HFFc6 (cell line): ENCODE measurements around the gene YY2. TPM values are rescaled to one million over a fixed set of nuclear protein-coding genes. Genes with fewer than 3 reads are reported as not detected.
"Not testable (repeated sequence)": the region's sequence is repeated elsewhere in the genome, so short reads cannot be mapped to it uniquely, and the experiment has no call there.

Experiments
- DNase-seq: peaks from one replicate; pipeline ENCODE4 v3.0.0-alpha.2; 2018
- H3K27ac Mint-ChIP-seq: 2 replicates; pipeline ENCODE4 v1.8.0; 2020; ENCODE audit warnings: mild to moderate bottlenecking, mixed read lengths
- H3K27me3 Mint-ChIP-seq: 2 replicates; pipeline ENCODE4 v1.8.0; 2021; ENCODE audit warnings: mild to moderate bottlenecking, moderate library complexity, mixed read lengths; ENCODE audit not compliant: insufficient read depth
- H3K36me3 Mint-ChIP-seq: 2 replicates; pipeline ENCODE4 v1.8.0; 2021; ENCODE audit warnings: low read depth, mixed read lengths
- H3K4me1 Mint-ChIP-seq: 2 replicates; pipeline ENCODE4 v1.8.0; 2020; ENCODE audit warnings: low read depth, mixed read lengths
- H3K4me3 Mint-ChIP-seq: 2 replicates; pipeline ENCODE4 v1.8.0; 2020; ENCODE audit warnings: mild to moderate bottlenecking, moderate library complexity, mixed read lengths
- H3K9me3 Mint-ChIP-seq: 2 replicates; pipeline ENCODE4 v1.8.0; 2020; ENCODE audit warnings: mild to moderate bottlenecking, mixed read lengths
- total RNA-seq, 6 experiments: library from RNA; stranded (reverse); fragmentation: NEBNext Ultra II Directional; extraction: Animal tissue kit (Norgen Biotek cat#: 25700); gene quantifications; 2 replicates in 1 of 6; 3 replicates in 5 of 6; pipeline ENCODE4 v1.2.3, GENCODE V29; 2021
- TF ChIP-seq, protein P1 (sequence below): fragments of 200-600 bp; sonication (generic); IDR thresholded peaks from 2 replicates; pipeline ENCODE4 v1.5.0; 2021; ENCODE audit warnings: antibody characterized with exemption, mild to moderate bottlenecking

YY2 gene
- total RNA-seq, 6 experiments from 2014 or later: 2.9 to 3.6 (median 3.3) TPM

GRCh38 chrX:21816136-21816535 lies 39.7 kb upstream of the YY2 start:
- Mint-ChIP-seq H3K27ac (no peak overlapping the region), H3K9me3 (no peaks in the 10 kb centered on the region), H3K4me1 (no peaks in the 10 kb centered on the region), H3K36me3 (no peaks in the 10 kb centered on the region), H3K4me3 (no peak overlapping the region), H3K27me3 (peaks cover 14% of the 10 kb centered on the region; the same call in 1 of the 2 replicates)
- no peak for DNase-seq
- TF ChIP-seq, protein P1, sequence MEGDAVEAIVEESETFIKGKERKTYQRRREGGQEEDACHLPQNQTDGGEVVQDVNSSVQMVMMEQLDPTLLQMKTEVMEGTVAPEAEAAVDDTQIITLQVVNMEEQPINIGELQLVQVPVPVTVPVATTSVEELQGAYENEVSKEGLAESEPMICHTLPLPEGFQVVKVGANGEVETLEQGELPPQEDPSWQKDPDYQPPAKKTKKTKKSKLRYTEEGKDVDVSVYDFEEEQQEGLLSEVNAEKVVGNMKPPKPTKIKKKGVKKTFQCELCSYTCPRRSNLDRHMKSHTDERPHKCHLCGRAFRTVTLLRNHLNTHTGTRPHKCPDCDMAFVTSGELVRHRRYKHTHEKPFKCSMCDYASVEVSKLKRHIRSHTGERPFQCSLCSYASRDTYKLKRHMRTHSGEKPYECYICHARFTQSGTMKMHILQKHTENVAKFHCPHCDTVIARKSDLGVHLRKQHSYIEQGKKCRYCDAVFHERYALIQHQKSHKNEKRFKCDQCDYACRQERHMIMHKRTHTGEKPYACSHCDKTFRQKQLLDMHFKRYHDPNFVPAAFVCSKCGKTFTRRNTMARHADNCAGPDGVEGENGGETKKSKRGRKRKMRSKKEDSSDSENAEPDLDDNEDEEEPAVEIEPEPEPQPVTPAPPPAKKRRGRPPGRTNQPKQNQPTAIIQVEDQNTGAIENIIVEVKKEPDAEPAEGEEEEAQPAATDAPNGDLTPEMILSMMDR: no peak

DNA sequence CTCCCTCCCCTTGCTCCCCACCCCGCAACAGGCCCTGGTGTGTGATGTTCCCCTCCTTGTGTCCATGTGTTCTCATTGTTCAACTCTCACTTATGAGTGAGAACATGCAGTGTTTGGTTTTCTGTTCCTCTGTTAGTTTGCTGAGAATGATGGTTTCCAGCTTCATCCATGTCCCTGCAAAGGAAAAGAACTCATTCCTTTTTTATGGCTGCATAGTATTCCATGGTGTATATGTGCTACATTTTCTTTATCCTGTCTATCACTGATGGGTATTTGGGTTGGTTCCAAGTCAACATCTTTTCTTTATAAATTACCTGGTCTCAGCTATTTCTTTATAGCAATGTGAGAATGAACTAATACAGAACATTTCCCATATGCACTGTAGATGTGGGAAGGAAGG lies 35.6 kb upstream of the YY2 start:
- not testable (repeated sequence) for H3K4me1 Mint-ChIP-seq, H3K36me3 Mint-ChIP-seq, H3K27me3 Mint-ChIP-seq, H3K27ac Mint-ChIP-seq, DNase-seq, H3K4me3 Mint-ChIP-seq, H3K9me3 Mint-ChIP-seq

DNA sequence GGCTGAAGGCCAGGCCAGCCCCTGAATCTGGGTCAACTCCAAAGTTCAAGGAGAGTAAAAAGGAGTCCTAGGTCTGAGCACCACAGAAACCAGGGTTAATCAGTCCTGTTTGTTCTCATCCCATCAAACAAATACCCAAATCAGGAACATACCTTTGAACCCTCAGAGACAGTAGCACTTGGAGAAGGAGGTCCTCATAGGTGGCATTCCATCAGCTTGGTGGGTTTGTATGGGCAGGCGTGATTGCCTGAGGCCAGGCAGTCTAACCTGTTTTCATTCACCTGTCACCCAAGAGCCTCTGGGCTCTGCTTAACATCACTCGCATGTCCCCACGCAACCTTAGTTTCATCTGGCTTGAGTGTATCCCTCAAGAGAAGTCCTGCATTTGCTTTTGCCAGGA lies 33.9 kb upstream of the YY2 start:
- Mint-ChIP-seq H3K4me1 (no peaks in the 10 kb centered on the region), H3K27ac (no peak overlapping the region), H3K4me3 (no peak overlapping the region), H3K9me3 (no peaks in the 10 kb centered on the region), H3K27me3 (peaks cover 5% of the 10 kb centered on the region; the same call in 1 of the 2 replicates), H3K36me3 (no peaks in the 10 kb centered on the region)
- DNase-seq: no peak
- TF ChIP-seq, protein P1: no peak

DNA sequence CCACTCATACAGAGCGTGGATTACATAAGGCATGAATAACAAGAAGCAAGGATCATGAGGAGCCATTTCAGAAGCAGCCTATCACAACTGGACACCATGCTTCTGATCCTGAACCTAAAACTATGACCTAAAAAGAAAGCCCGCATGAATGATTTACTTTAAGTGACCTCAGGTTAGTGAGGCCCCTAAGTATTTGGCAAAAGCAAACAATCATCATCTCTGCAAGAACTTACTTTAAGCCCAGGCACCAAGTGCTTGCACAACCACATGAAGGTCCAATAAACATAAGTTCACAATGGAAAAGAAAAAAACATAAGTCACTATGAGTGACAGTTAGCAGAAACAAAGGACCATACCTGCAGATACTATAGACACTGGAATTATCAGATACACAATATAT lies 24.3 kb upstream of the YY2 start:
- Mint-ChIP-seq H3K36me3 (no peaks in the 10 kb centered on the region), H3K4me1 (no peaks in the 10 kb centered on the region), H3K27ac (no peak overlapping the region), H3K9me3 (no peaks in the 10 kb centered on the region), H3K27me3 (peaks cover 2% of the 10 kb centered on the region), H3K4me3 (no peak overlapping the region)
- DNase-seq: no peak
- TF ChIP-seq, protein P1: no peak

- Mint-ChIP-seq H3K4me1 (peaks cover 6% of the 10 kb centered on the region), H3K9me3 (no peaks in the 10 kb centered on the region)
- DNase-seq: no peak
These were observed 18.7 kb upstream of the YY2 start for GRCh38 chrX:21837056-21837455.

DNA sequence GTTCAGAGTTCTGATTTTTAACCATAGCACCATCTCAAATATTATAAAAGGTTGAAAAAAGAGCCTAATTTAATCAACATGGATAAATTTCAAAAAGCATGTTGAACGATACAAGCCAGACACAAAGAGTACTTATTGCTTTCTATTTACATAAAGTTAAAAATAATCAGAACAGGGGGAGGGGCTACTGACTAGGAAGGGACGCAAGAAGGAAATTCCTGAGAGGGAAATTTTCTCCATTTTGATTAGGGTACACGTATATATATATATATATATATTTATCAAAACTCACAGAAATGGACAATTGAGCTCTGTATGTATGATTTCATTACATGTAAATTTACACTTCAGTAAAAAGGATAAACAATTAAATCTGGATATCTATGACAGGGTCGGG lies 16.9 kb upstream of the YY2 start:
- Mint-ChIP-seq H3K27ac (peak overlapping the region; percentile 87), H3K36me3 (0 out of 2 replicates have a peak, but pooled peaks cover 7% of the 10 kb centered on the region), H3K4me1 (peaks cover 6% of the 10 kb centered on the region), H3K9me3 (no peaks in the 10 kb centered on the region), H3K4me3 (peak overlapping the region; percentile 94), H3K27me3 (peaks cover 2% of the 10 kb centered on the region; the same call in 1 of the 2 replicates)
- DNase-seq: no peak
- TF ChIP-seq, protein P1: no peak

More at GRCh38 chrX:21837056-21837455, 18.7 kb upstream of the YY2 start:
- Mint-ChIP-seq H3K36me3 (0 out of 2 replicates have a peak, but pooled peaks cover 3% of the 10 kb centered on the region), H3K27ac (no peak overlapping the region), H3K27me3 (peaks cover 2% of the 10 kb centered on the region), H3K4me3 (no peak overlapping the region)
- TF ChIP-seq, protein P1: no peak
